COLO829 (cell line): ENCODE data around the gene CBX8.

Experiments
- DNase-seq: peaks from one replicate; pipeline ENCODE4 v3.0.0; 2012; ENCODE audit warnings: low spot score

CBX8 gene

DNA sequence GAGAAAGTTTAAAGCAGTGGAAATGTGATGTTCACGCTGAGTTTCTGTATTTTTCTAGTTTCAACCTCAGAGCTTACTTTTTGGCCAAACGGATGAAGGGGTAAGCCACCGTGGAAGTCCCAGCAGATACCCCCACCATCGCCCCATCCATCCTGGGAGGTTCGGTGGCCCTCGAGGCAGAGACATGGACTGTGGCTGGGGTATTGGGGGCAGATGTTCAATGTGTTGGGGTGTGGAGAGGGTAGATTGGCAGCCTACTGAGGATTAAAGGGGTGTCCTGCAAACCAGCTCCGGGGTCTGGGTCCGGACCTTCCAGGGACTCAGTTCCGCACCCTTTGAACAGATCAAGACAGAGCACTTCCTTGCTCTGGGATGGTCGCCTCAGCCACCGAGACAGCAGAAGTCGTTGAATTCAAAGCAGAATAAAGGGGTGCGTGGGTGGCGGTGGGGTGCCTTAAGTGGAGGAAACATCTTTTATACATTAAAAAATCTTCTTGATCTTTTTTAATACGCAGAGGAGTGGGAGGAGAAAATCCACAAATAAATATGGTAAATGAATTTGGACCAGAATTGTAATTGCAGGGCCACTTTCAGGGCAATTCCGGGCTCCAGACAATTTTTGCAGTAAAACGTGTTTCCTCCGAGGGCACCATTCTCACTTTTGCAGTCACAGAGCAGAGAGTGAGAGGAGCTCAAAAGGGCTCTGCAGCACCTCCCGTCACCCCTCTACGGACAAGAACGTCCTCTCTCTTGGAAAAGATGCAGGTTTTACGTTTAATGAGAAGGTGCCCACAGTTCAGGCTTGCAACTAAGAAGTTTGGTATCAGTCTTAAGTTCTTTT, 8.2 kb upstream of the CBX8 start:
- no peak for DNase-seq

GRCh38 chr17:79803997-79804855, 7.3 kb upstream of the CBX8 start:
- no peak for DNase-seq

GRCh38 chr17:79803421-79803996, 6.6 kb upstream of the CBX8 start:
- no peak for DNase-seq

- no peak for DNase-seq
These were observed 6.0 kb upstream of the CBX8 start for GRCh38 chr17:79802736-79803420.

DNA sequence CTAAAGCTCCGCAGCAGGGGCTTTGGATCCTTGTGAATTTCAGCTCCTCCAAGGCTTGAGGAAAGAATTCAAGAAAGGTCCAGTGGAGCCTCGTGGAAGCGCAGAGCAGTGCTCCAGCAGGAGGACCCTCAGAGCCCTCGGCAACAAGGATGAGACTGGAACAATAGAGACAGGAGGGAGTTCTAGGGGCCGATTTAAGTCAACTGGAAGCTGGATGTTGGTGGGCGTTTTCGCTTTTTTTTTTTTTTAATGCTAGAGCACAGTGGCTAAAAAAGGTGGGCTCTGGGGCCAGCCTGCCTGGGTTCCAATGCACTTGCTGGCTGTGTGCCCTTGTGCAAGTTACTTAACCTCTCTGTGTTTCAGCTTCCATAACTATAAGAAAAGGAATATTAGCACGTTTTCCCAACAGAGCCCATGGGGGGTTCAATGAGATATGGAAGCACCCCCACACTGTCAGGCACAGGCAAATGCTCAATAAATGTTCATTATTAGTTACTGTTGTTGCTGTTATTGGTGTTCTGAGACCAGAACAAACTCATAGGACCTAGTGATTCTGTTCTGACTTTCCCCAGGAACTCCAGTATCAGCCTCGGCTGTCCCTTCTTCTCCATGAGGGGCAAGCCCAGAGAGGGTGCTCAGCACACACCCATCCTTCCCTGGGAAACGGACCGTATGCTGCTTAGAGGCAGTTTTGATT, 5.3 kb upstream of the CBX8 start:
- DNase-seq: no peak

- DNase-seq: no peak
These were observed 4.5 kb upstream of the CBX8 start for GRCh38 chr17:79801156-79802038.

GRCh38 chr17:79800325-79801155, 3.7 kb upstream of the CBX8 start:
- DNase-seq: no peak

DNA sequence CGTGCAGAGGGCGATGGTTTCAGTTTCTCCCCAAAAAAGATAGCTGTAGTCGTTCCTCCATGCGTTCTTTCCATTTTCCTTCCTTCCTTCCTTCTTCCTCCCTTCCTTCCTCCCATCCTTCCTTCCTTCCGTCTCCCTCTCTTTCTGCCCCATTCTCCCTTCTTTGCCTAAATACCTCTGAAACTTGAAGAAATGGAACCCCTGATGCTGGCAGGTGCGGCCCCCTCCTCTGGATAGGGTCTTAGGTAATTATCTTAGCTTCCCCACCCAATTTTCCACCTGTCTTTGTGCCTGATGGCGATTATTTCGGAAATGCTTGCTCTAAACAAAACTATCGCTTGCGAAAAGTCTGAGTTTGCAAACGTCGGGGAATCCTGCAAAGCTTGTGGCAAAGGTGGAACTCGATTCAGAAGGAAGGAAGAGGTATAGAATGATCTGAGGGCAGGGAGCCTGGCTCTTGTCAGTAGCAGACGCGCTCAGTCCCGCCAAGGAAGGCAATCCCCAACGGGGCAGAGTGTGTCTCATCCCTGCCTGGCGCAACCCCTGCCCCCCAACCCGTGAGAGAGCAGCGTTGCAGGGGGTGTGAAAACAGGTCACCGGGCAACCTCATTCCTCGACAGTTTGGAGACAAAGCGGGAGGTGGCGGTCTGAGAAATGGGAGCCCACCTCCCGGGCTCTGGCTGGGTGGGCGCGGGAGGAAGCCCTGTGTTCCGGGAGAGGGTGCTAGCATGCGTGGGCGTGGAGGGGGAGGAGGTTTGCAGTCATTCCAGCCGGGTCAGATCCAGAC, 2.9 kb upstream of the CBX8 start:
- DNase-seq: no peak

GRCh38 chr17:79799174-79799537, 2.3 kb upstream of the CBX8 start:
- no peak for DNase-seq

- no peak for DNase-seq
These were observed 1.7 kb upstream of the CBX8 start for GRCh38 chr17:79798299-79799173.

DNA sequence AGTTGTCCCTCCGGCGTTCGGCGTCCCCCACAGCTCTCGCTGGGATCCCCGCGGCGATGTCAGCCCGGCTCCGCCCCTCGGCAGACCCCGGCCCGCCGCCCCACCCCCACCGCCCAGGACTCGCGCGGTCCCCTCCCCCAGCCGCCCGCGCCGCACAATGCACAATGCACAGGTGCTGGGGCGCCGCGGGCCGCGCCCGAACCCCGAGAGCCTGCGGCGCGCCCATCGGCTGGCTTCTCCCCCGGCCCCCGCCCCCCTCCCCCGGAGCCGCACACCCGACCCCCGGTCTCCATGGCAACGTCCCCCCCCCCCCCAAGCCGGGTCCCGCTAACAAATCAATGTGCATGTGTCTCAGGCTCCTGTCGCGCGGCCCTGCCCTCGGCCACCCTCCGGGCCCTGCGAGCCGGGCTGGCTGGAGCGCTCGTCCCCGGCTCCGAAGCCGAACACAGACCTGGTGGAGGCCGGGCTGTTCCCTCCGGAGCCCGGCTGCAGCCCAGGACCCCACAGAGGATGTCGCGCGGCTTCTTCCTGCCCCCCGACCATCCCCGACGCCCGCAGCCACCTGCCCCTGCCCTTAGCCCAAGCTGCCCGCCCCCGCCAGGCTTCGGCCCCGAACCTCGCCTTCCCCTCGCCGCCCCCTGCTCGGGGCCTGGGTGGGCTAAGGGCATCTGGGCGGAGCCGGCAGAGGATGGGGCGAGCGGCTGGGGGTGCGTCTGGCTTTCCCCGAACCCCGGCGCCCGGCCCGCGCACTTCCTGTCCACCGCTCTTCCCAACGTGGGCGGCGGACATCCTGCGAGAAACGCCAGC, 818 bp upstream of the CBX8 start:
- DNase-seq: no peak

DNA sequence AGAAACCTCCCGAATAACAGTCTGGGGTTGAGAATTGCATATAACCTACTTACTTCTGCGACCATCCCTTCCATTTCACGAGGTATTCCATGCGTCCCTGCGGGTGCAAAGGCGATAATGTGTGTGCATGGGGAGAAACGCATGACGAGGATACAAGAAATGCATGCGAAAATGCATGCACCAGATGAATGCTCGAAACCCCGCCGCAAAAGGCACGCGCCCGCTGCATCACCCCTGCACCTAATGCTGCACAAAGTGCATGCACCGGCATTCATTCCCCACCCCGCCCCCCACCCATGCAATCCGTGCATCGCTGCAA, 474 bp downstream of the CBX8 start:
- no peak for DNase-seq

DNA sequence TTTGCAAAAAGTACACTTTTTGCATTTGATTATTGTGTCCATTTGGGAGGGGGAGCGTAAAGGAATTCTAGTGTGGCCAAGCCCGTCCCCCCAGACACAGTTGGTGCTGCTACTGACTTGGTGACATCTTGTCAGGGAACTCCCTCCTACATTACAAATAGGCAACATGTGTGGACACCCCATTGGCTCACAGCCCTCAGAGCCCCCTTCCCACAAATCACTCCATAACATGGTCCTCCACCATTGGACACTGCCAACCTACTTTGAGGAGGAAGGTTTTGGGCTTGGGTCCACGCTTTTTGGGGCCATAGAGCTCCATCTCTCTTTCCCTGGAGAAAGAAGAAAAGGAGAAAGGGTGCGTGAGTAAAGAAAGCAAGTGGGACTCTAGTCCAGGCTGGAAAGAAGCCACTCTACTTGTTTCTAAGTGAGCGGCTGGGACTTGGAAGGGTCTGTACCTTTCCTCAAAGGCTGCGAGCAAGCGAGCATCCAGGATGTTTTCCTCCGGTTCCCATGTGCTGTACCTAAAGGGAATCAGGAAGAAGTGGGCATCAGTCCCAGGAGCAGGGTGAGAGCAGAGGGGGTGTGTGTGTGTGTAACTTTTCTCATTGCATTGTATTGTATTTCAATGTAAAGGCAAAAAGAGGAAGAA, 958 bp downstream of the CBX8 start:
- no peak for DNase-seq

DNA sequence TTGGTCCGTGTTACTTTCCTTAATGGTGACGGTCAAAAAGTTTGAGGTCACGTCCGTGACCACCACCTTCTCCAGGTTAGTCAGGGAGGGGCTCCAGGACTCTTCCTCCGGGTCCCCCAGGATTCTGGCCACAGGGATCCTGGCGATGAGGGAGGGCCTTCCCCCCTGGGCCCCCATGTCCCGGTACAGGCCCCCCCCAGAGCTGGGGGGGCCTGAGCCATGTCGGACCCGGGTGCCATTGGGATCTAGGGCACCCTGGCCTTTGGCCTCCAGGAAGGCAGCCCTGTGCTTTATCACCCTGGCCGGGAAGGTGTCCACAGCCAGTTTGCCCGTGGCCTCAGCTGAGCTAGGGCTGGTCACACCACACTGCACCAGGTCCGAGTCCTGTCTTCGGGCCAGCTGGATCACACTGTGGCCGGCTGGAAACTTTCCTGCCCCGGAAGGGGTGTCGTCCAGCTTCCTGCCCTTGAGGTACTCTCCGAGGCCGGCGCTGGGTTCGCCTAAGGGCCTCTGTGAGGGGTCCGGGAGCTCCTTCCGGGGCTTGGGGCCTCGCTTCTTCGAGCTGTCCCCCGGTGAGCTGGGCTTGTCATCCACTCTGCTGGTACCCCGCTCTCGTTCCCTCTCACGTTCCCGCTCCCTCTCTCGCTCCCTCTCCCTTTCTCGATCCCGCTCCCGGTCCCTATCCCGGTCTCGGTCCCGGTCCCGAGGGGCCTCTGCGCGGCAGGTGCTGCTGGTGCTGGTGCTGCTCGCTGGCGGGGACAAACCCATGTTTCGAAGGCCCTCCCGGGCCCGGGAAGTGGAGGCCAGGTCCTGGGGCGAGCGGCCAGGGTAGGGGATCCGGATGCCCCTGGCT, 2.0 kb downstream of the CBX8 start:
- DNase-seq: no peak

GRCh38 chr17:79793924-79794304, 3.0 kb downstream of the CBX8 start:
- peak; percentile 79 for DNase-seq
